Esophagus (tissue), 2 donors: Measurements from ENCODE around the gene PGAP6. TPM values are rescaled to one million over a fixed set of nuclear protein-coding genes. Genes with fewer than 3 reads are reported as not detected.
"Not testable (repeated sequence)": the region's sequence is repeated elsewhere in the genome, so short reads cannot be mapped to it uniquely, and the experiment has no call there.

ENCODE experiments used
- H3K27ac ChIP-seq, 2 donors: one replicate each; pipeline ENCODE4 v1.5.1; 2013; ENCODE audit warnings: low read depth in 2 of 2, mild to moderate bottlenecking in 2 of 2, inconsistent platforms in 1 of 2, low read length in 1 of 2, moderate library complexity in 1 of 2
- H3K27me3 ChIP-seq, 2 donors: one replicate each; pipeline ENCODE4 v1.6.1; 2013; ENCODE audit warnings: low read length in 2 of 2, control low read depth in 1 of 2, mild to moderate bottlenecking in 1 of 2; ENCODE audit not compliant: insufficient read depth in 2 of 2, control insufficient read depth in 1 of 2
- H3K36me3 ChIP-seq, 2 donors: one replicate each; pipeline ENCODE4 v1.6.1; 2013; ENCODE audit warnings: low read length in 1 of 2; ENCODE audit not compliant: control insufficient read depth in 2 of 2, insufficient read depth in 2 of 2
- H3K4me1 ChIP-seq, 2 donors: one replicate each; pipeline ENCODE4 v1.6.1; 2013; ENCODE audit warnings: low read length in 1 of 2; ENCODE audit not compliant: control insufficient read depth in 2 of 2, insufficient read depth in 2 of 2
- H3K4me3 ChIP-seq, 2 donors: one replicate each; pipeline ENCODE4 v1.5.1; 2013; ENCODE audit warnings: low read length in 2 of 2, mild to moderate bottlenecking in 2 of 2, low read depth in 1 of 2, moderate library complexity in 1 of 2
- H3K9me3 ChIP-seq, 2 donors: one replicate each; pipeline ENCODE4 v1.6.1; 2013; ENCODE audit warnings: mild to moderate bottlenecking in 2 of 2, low read depth in 1 of 2, low read length in 1 of 2, moderate library complexity in 1 of 2; ENCODE audit not compliant: control insufficient read depth in 2 of 2, insufficient read depth in 1 of 2
- WGBS, 2 donors: extraction: QIAGEN DNeasy Blood & Tissue Kit; methylation state at CpG; one replicate each; pipeline ENCODE4 v1.1.7; 2013; 5-methylcytosine and 5-hydroxymethylcytosine counted together
- polyA plus RNA-seq, 2 donors: library from polyadenylated mRNA; stranded (reverse); fragments of 200-250 nt; gene quantifications; one replicate each; pipeline ENCODE4 v1.2.3, GENCODE V29; 2013
- donor health status: healthy with polysubstance abuse.
- donor health status: Bipolar disorder and iron deficiency.

PGAP6 gene
- polyA plus RNA-seq, 2 donors: 30.3 to 44.3 TPM

DNA sequence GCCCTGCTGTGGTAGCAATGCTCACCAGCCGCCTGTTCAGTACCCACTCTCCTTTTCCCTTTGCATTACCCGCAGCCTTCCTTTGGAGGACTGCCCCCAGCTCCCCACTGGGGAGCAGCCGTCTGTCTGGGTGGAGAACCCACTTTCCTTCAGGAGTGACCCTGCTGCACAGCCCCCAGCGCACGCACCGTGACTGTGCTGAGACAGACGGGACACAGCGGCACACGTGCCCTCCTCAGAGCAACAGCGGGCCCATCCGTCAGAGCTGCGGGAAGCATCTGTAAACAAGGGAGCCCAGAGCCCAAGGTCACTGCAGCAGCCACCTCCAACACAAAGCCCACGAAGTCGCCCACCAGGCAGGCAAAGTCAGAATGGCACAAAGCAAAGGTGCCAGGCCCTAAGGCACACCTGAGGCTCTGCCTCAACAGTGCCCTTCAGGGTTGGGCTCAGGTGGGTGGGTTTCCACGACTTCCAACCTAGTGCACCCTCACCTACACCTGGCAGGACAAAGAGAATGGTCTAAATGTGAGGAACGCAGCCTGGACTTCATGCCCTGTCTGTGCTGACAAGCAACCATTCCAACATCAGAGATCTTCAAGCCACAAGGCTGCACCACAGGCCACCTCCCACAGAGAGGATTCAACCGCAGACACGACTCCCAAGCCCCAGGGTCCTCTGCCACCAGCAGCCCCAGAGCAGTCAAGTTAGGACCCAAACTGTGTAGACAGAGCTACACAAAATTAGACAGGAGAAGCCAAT is 39.1 kb downstream of the PGAP6 start:
- H3K36me3 ChIP-seq: peaks cover 3 to 29% of the 10 kb centered on the region in 2 donors
- no peak overlapping the region for H3K27ac ChIP-seq
- H3K9me3 ChIP-seq: no peaks in the 10 kb centered on the region
- H3K4me3 ChIP-seq: no peak overlapping the region
- H3K4me1 ChIP-seq: peaks cover 0 to 7% of the 10 kb centered on the region in 2 donors
- H3K27me3 ChIP-seq: no peaks in the 10 kb centered on the region
- 81 to 91% methylated on average over 18 of the region's 18 CpGs for WGBS, 2 donors

DNA sequence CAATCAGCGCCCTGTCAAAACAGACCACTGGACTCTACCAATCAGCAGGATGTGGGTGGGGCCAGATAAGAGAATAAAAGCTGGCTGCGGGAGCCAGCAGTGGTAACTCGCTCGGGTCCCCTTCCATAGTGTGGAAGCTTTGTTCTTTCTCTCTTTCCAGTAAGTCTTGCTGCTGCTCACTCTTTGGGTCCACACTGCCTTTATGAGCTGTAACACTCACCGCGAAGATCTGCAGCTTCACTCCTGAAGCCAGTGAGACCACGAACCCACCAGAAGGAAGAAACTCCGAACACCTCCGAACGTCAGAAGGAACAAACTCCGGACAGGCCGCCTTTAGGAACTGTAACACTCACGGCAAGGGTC is 39.8 kb downstream of the PGAP6 start:
- H3K36me3 ChIP-seq: peaks cover 3 to 24% of the 10 kb centered on the region in 2 donors
- H3K9me3 ChIP-seq, H3K4me1 ChIP-seq, H3K27me3 ChIP-seq, H3K27ac ChIP-seq, H3K4me3 ChIP-seq: not testable (repeated sequence)
- WGBS, 2 donors: 87 to 92% methylated on average over 12 to 13 of the region's 13 CpGs

DNA sequence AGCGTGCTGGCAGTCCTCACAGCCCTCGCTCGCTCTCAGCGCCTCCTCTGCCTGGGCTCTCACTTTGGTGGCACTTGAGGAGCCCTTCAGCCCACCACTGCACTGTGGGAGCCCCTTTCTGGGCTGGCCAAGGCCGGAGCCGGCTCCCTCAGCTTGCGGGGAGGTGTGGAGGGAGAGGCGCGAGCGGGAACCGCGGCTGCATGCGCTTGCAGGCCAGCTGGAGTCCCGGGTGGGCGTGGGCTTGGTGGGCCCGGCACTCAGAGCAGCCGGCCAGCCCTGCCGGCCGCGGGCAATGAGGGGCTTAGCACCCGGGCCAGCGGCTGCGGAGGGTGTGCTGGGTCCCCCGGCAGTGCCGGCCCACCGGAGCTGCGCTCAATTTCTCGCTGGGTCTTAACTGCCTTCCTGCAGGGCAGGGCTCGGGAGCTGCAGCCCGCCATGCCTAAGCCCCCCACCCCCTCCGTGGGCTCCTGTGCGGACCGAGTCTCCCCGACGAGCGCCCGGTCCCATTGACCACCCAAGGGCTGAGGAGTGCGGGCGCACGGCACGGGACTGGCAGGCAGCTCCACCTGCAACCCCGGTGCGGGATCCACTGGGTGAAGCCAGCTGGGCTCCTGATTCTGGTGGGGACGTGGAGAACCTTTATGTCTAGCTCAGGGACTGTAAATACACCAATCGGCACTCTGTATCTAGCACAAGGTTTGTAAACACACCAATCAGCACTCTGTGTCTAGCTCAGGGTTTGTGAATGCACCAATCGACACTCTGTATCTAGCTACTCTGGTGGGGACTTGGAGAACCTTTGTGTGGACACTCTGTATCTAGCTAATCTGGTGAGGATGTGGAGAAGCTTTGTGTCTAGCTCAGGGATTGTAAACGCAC is 40.4 kb downstream of the PGAP6 start:
- not testable (repeated sequence) for H3K4me1 ChIP-seq, H3K27ac ChIP-seq, H3K27me3 ChIP-seq, H3K9me3 ChIP-seq, H3K4me3 ChIP-seq
- peaks cover 3 to 20% of the 10 kb centered on the region in 2 donors for H3K36me3 ChIP-seq
- 95 to 96% methylated on average over 39 to 46 of the region's 47 CpGs for WGBS, 2 donors

DNA sequence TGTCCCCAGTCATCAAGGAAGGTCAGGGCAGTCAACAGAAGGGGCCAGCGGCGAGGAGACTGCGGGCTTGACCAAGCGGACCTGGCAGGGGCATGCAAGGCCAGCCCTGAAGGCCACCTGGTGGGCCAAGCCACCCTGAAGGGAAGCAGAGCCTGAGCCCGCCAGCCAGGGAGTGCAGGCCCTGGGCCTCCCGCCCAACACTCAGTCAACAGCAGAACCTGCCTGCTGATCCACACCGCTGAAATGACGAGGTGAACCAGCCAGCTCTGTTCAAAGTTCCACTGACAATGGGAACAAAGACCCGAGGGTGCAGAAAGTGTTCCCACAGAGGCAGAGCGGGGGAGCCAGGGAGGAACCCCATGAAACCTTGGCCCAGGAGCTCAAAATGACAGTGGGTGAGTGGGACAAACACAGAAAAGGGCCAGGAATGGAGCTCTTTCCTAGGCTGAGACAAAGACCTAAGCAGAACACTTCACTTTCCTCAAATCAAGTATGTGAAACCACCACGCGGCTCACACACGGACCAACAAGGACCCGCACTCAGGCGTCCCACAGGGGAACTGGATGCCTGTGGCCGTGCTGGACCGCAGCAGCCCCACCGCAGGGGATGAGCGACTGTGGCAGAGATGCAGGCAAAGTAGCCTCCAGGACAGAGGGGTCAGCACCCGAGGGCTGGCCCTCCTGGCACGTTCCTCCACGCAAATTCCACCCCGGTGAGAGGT is 41.2 kb downstream of the PGAP6 start:
- no peaks in the 10 kb centered on the region for H3K9me3 ChIP-seq
- no peak overlapping the region for H3K27ac ChIP-seq
- no peaks in the 10 kb centered on the region for H3K27me3 ChIP-seq
- peaks cover 0 to 7% of the 10 kb centered on the region in 2 donors for H3K4me1 ChIP-seq
- peaks cover 0 to 17% of the 10 kb centered on the region in 2 donors for H3K36me3 ChIP-seq
- no peak overlapping the region for H3K4me3 ChIP-seq
- 87 to 91% methylated on average over 23 of the region's 23 CpGs for WGBS, 2 donors

DNA sequence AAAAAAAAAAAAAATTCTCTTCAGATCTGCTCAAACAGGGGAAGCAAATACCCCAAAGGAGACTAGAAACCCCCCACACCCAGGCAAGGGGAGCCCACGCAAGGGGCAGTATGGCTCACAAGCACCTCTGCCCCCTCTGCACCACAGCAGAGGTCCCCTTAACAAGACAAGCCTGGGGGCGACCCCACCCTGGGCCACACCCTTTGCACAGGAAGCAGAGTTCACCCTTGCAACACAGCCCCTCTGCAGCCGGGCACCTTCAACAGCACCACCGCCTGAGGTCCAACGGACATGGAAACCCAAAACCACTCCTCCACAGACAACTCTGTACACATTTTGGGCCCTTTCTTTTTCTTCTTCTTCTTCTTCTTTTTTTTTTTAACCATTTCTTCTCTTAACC is 42.1 kb downstream of the PGAP6 start:
- 64 to 66% methylated on average over 5 of the region's 5 CpGs for WGBS, 2 donors
- H3K36me3 ChIP-seq: peaks cover 0 to 14% of the 10 kb centered on the region in 2 donors
- H3K9me3 ChIP-seq: no peaks in the 10 kb centered on the region
- H3K4me3 ChIP-seq: no peak overlapping the region
- peaks cover 0 to 7% of the 10 kb centered on the region in 2 donors for H3K4me1 ChIP-seq
- H3K27me3 ChIP-seq: no peaks in the 10 kb centered on the region
- no peak overlapping the region for H3K27ac ChIP-seq

DNA sequence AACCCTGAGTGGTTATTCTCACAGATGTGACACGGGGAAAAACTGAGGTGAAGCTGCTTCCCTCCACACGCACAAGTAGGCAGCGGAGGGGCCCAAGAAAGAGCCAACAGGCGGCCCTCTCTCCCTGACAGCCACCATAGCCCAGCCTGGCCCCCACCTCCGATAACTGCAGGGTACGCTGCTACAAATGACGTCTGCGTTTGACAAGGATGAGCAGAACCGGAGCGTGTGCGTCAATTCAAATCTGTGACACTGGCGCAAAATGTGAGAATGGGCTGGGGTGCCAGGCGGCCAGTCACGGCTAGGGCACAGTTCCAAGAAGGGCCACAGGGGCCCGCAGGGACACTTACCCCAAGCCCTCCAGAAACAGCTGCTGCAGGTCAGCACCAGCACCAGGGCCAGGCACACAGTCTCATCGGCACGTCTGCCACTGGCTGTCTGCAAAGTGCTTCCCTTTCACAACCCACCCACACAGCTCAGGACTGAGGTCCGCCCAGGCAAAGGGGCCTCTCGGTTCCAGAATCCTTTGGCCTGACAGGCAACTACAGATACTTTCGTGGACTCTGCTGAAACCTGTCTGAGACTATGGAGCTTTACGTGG is 43.7 kb downstream of the PGAP6 start:
- Histone ChIP-seq H3K27me3 (no peaks in the 10 kb centered on the region), H3K36me3 (peaks cover 0 to 13% of the 10 kb centered on the region in 2 donors), H3K9me3 (no peaks in the 10 kb centered on the region), H3K27ac (no peak overlapping the region), H3K4me1 (peaks cover 0 to 7% of the 10 kb centered on the region in 2 donors), H3K4me3 (no peak overlapping the region)
- 82 to 83% methylated on average over 21 of the region's 21 CpGs for WGBS, 2 donors

DNA sequence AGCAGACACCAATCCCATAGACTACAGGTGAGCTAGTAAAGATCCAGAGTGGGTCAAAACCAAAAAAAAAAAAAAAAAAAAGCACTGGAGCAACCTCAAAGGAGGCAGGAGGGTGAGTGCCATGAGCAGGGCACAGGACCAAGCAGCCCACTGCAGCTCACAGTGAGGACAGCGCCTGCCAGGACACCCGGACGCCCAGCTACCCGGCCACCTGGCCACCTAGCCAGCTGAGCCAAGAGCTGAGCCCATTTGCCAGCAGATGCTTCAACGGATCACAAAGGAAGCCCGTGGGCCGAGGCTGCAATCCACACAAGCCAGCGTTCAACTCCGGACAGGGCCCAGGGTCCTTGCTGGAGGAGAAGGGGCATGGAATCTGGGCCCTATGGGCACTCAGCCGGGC is 44.3 kb downstream of the PGAP6 start:
- no peaks in the 10 kb centered on the region for H3K9me3 ChIP-seq
- peaks cover 0 to 7% of the 10 kb centered on the region in 2 donors for H3K4me1 ChIP-seq
- H3K36me3 ChIP-seq: peaks cover 0 to 11% of the 10 kb centered on the region in 2 donors
- no peak overlapping the region for H3K27ac ChIP-seq
- 71 to 82% methylated on average over 10 of the region's 10 CpGs for WGBS, 2 donors
- H3K4me3 ChIP-seq: no peak overlapping the region
- H3K27me3 ChIP-seq: no peaks in the 10 kb centered on the region

DNA sequence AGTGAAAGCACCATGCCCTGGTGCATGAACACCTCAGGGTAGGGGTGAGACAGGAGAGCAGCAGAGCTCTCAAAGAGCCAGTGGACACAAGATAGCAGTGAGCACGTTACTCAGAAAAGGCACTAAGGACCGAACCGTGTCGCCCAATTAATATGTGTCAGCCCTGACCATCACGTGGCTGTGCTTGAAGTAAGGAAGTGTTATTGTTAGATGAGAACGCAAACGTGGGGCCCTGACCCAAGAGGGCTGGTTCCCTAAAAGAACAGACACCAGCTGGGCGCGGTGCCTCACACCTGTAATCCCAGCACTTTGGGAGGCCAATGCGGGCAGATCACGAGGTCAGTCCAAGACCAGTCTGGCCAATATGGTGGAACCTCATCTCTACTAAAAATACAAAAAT is 45.5 kb downstream of the PGAP6 start:
- H3K36me3 ChIP-seq: peaks cover 0 to 7% of the 10 kb centered on the region in 2 donors
- H3K4me3 ChIP-seq: no peak overlapping the region
- 88 to 93% methylated on average over 11 of the region's 11 CpGs for WGBS, 2 donors
- H3K27ac ChIP-seq: no peak overlapping the region
- H3K27me3 ChIP-seq: no peaks in the 10 kb centered on the region
- no peaks in the 10 kb centered on the region for H3K9me3 ChIP-seq
- H3K4me1 ChIP-seq: peaks cover 0 to 7% of the 10 kb centered on the region in 2 donors
